Lower lobe of right lung (tissue), 2 donors: ENCODE measurements around the gene TNNT2. TPM values are rescaled to one million over a fixed set of nuclear protein-coding genes. Genes with fewer than 3 reads are reported as not detected.
A peak's percentile ranks its signal among the peaks of the same experiment; 100 is the strongest.

Experiments used
- ATAC-seq, 2 donors: fragments of 200-7000 bp; cut with Tn5 transposase; one replicate each; pipeline ENCODE4 v1.9.1; 2020 to 2022; ENCODE audit warnings: mild to moderate bottlenecking in 2 of 2, moderate library complexity in 2 of 2
- DNase-seq: peaks from one replicate; pipeline ENCODE4 v3.0.0-alpha.2; 2020
- H3K27ac ChIP-seq: fragments of 200-600 bp; one replicate; pipeline ENCODE4 v1.8.0; 2022
- H3K27me3 ChIP-seq: fragments of 200-600 bp; one replicate; pipeline ENCODE4 v1.8.0; 2022; ENCODE audit warnings: low read depth
- H3K36me3 ChIP-seq: fragments of 200-600 bp; one replicate; pipeline ENCODE4 v1.8.0; 2022; ENCODE audit warnings: mild to moderate bottlenecking
- H3K4me1 ChIP-seq: fragments of 200-600 bp; one replicate; pipeline ENCODE4 v1.8.0; 2022
- H3K4me3 ChIP-seq: fragments of 200-600 bp; one replicate; pipeline ENCODE4 v1.8.0; 2022; ENCODE audit warnings: mild to moderate bottlenecking
- H3K9me3 ChIP-seq: fragments of 200-600 bp; one replicate; pipeline ENCODE4 v1.8.0; 2022
- CTCF ChIP-seq: fragments of 200-600 bp; IDR thresholded peaks from one replicate; pipeline ENCODE4 v1.8.0; 2022; ENCODE audit warnings: antibody characterized with exemption, mild to moderate bottlenecking
- intact Hi-C: fragments of 100-400 bp; cut with DNase I; formaldehyde crosslinking; loops from one replicate; pipeline ENCODE4 v1.11.0; 2022
- total RNA-seq: library from RNA; stranded (reverse); fragmentation: NEBNext Ultra II Directional; extraction: Animal tissue kit (Norgen Biotek cat#: 25700); gene quantifications from one replicate; pipeline ENCODE4 v1.2.1, GENCODE V29; 2021
- donor health status: DM: no; HTN: yes; CAD: no; lungs with severe emphysema.

Gene TNNT2
- total RNA-seq, 1 donor from 2014 or later = 6.4 TPM

GRCh38 chr1:201348211-201348566, 29.3 kb downstream of the TNNT2 start:
- Histone ChIP-seq H3K27ac (no peak overlapping the region), H3K27me3 (no peaks in the 10 kb centered on the region), H3K4me3 (no peak overlapping the region), H3K9me3 (no peaks in the 10 kb centered on the region), H3K4me1 (peaks cover 4% of the 10 kb centered on the region), H3K36me3 (no peaks in the 10 kb centered on the region)
- peak; percentile 44 for TF ChIP-seq CTCF
- intact Hi-C loops = no loop called here
- DNase-seq (peak; percentile 45), ATAC-seq (peak; percentile 66 to 75)

GRCh38 chr1:201347498-201348210, 29.8 kb downstream of the TNNT2 start:
- intact Hi-C loops = no loop called here

GRCh38 chr1:201346987-201347386, 30.5 kb downstream of the TNNT2 start:
- ATAC-seq (no peak), DNase-seq (no peak)
- TF ChIP-seq CTCF = no peak
- H3K4me3 ChIP-seq = no peak overlapping the region
- intact Hi-C loops = no loop called here
- H3K27ac ChIP-seq = no peak overlapping the region
- H3K36me3 ChIP-seq = no peaks in the 10 kb centered on the region
- peaks cover 4% of the 10 kb centered on the region for H3K4me1 ChIP-seq
- H3K27me3 ChIP-seq = no peaks in the 10 kb centered on the region
- no peaks in the 10 kb centered on the region for H3K9me3 ChIP-seq

More at GRCh38 chr1:201347498-201348210, 29.8 kb downstream of the TNNT2 start:
- H3K9me3 ChIP-seq = no peaks in the 10 kb centered on the region
- peaks cover 4% of the 10 kb centered on the region for H3K4me1 ChIP-seq
- H3K27ac ChIP-seq = no peak overlapping the region
- DNase-seq (peak; percentile 3), ATAC-seq (no peak)
- no peak overlapping the region for H3K4me3 ChIP-seq
- H3K27me3 ChIP-seq = no peaks in the 10 kb centered on the region
- TF ChIP-seq CTCF = no peak
- H3K36me3 ChIP-seq = no peaks in the 10 kb centered on the region

- H3K4me1 ChIP-seq = peaks cover 4% of the 10 kb centered on the region
- no peak overlapping the region for H3K27ac ChIP-seq
- H3K9me3 ChIP-seq = no peaks in the 10 kb centered on the region
- ATAC-seq = peak; percentile 19 to 52
- DNase-seq = peak; percentile 17
- no peaks in the 10 kb centered on the region for H3K36me3 ChIP-seq
- H3K4me3 ChIP-seq = no peak overlapping the region
- peak; percentile 61 for TF ChIP-seq CTCF
- H3K27me3 ChIP-seq = no peaks in the 10 kb centered on the region
- intact Hi-C loops = no loop called here
Measured at GRCh38 chr1:201346337-201346939, 31.0 kb downstream of the TNNT2 start.

GRCh38 chr1:201345081-201345355, 32.5 kb downstream of the TNNT2 start:
- intact Hi-C loops = no loop called here
- no peak for DNase-seq

More at GRCh38 chr1:201345081-201345355, 32.5 kb downstream of the TNNT2 start:
- no peak overlapping the region for H3K4me3 ChIP-seq
- no peak for ATAC-seq
- no peaks in the 10 kb centered on the region for H3K36me3 ChIP-seq
- TF ChIP-seq CTCF = no peak
- H3K27me3 ChIP-seq = no peaks in the 10 kb centered on the region
- no peak overlapping the region for H3K27ac ChIP-seq
- H3K4me1 ChIP-seq = peaks cover 4% of the 10 kb centered on the region
- no peaks in the 10 kb centered on the region for H3K9me3 ChIP-seq
